Measurements from ENCODE around the gene EDIL3.
"Not testable (repeated sequence)": the region's sequence is repeated elsewhere in the genome, so short reads cannot be mapped to it uniquely, and the experiment has no call there.

The EDIL3 gene

GRCh38 chr5:84376346-84376745 lies 8.3 kb downstream of the EDIL3 start:
- no peak for DNase-seq

DNA sequence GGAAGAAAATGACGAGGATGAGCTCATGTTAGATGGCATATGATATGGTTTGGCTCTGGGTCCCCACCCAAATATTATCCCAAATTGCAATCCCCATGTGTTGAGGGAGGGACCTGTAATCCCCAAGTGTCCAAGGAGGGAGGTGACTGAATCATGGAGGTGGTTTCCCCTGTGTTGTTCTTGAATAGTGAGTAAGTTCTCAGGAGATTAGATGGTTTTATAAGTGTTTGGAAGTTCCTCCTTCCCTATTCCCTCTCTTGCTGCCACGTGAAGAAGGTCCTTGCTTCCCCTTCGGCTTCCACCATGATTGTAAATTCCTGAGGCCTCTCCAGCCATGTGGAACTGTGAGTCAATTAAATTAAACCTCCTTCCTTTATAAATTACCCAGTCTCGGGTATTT lies 10.1 kb downstream of the EDIL3 start:
- no peak for DNase-seq

DNA sequence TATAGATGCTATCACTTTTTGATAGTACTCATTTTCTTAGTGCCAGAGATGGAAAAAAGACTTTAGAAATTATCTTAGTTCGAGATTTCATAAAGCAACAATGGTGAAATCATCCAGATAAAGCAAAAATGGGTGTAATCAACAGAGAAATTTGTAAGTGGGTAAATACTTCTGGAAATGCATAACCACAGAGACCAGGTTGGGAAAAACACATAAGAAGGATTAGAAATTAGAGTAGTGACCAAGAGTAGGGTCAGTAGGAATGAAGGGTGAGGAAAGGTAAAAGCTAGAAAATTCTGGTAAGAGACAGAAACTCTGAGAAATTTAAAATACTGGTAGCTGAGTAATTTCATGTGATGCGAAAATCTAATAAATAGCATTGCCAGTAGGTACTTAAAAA lies 11.2 kb downstream of the EDIL3 start:
- DNase-seq, result no peak

- DNase-seq, result no peak
Observed at GRCh38 chr5:84372066-84372695, 12.5 kb downstream of the EDIL3 start.

GRCh38 chr5:84370176-84370575 lies 14.5 kb downstream of the EDIL3 start:
- DNase-seq, result no peak

DNA sequence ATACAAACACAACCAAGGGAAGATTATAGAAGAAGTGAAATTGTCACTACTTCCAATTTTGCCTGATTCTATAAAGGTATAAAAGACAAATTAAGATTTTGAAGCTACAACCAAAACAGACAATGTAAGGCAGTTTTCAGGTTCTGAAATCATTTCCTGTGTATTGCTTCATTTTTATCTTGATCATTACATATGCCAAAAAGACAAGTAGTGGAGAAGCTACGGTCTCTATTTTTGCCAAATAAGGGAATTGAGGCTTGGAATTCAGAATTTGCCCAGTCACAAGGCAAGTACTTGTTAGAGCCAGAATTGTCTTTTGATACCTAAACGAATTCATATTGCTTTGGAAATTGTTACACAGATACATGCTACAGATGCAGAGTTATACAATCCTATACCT lies 20.6 kb downstream of the EDIL3 start:
- DNase-seq, result no peak

DNA sequence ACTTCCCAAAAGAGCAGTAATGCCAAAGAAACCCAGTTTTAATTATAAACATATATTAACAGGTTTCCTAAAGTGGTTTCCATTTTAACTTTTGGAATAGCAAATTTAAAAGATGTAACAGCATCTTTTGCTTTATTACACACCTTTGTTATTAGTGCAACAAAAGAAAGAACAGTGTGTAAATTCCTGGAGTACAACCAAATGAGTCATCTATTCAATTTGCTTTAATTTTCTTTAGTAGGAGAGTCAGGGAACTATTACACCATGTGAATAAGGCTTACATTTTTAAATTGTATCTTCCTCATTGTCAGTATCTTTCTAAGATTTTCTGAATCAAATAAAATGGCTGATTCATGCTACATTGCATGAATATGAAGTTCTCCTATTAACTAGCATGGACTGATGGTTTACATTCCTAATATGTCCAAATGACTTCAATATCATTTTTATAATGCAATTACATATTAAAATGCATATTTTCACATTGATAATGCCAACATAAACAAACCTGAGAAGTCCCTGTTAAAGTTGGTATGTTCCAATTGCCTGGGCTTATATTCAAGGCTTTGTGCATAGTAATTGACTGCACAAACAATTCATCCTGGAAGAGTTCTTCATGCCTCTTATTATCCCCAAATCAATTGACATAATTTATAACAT lies 22.5 kb downstream of the EDIL3 start:
- DNase-seq, result no peak

GRCh38 chr5:84361572-84361971 lies 23.1 kb downstream of the EDIL3 start:
- DNase-seq, result no peak

DNA sequence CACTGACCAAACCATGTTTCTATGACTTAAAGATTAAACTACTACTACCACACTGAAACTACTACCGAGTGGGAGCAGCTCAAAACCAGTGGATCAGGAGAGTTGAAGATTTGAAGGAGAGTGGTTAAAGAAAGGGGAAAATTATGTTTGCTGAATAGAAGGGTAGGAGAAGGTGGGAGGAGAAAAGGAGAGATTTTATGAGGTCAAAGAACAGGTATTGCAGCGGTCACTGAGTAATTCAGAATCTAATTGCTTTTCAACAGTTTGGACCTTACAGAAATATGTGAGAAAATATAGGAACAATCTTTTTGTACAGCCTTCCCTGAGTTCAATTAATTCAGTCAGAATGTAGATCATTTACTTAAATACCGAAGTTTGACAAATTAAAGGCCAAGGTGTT lies 24.6 kb downstream of the EDIL3 start:
- no peak for DNase-seq

GRCh38 chr5:84354101-84354500 lies 30.6 kb downstream of the EDIL3 start:
- DNase-seq, result no peak

GRCh38 chr5:84344788-84345187 lies 39.9 kb downstream of the EDIL3 start:
- DNase-seq, result no peak

DNA sequence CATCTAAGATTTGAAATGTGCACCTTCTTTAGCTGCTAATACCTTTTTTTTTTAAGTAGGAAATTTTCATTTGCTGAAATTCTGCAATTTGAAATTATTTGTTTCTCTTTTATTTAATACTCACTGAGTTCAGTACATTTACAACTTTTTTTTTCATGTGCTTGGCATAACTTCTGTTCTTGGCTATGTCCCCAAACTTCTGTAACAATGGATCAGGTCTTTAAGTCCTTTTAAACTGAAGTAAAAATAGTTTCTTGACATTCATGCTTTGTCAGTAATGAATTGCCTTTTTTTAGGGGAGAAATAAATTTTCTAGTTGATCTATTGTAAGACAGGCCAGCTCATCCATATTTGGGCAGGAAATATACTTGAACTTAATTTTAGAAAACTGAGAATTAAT lies 41.5 kb downstream of the EDIL3 start:
- DNase-seq, result no peak

DNA sequence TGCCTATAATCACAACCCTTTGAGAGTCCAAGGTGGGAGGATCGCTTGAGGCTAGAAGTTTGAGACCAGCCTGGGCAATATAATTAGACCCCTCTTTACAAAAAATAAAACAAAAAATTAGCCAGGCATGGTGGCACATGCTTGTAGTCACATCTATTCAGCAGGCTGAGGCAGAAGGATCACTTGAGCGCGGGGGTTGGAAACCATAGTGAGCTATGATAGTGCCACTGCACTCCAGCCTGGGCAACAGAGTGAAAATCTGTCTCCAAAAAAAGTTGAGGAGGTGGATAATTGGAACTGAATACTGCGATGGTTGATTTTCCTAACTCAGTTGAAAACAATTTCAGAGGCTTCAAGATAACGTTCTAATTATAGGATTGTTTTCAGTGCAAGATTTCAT lies 52.6 kb downstream of the EDIL3 start:
- no peak for DNase-seq

- DNase-seq, result no peak
Observed at GRCh38 chr5:84327591-84327990, 57.1 kb downstream of the EDIL3 start.

DNA sequence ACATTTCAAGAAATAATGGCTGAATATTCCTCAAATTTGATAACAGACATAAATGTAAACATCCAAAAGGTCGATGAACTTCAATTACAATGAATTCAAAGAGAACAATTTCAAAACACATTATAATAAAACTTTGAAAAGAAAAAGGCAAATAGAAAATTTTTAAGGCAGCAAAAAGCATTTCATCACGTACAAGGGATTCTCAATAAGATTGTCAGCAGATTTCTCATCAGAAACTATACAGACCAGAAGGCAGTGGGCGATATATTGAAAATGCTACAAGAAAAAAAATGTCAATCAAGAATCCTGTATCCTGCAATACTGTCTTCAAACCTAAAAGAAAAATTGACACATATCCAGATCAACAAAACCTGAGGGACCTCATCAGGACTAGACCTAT lies 62.0 kb downstream of the EDIL3 start:
- no peak for DNase-seq

DNA sequence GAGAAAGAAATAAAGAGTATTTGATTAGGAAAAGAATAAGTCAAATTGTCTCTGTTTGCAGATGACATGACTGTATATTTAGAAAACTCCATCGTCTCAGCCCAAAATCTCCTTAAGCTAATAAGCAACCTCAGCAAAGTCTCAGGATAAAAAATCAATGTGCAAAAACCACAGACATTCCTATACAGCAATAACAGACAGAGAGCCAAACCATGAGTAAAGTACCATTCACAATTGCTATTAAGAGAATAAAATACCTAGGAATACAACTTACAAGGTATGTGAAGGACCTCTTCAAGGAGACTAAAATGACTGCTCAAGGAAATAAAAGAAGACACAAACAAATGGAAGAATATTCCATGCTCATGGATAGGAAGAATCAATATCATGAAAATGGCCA lies 66.9 kb downstream of the EDIL3 start:
- not testable (repeated sequence) for DNase-seq

GRCh38 chr5:84312280-84312679 lies 72.4 kb downstream of the EDIL3 start:
- not testable (repeated sequence) for DNase-seq

GRCh38 chr5:84309850-84310249 lies 74.8 kb downstream of the EDIL3 start:
- DNase-seq, result not testable (repeated sequence)

GRCh38 chr5:84306601-84307000 lies 78.1 kb downstream of the EDIL3 start:
- no peak for DNase-seq

GRCh38 chr5:84304599-84304998 lies 80.1 kb downstream of the EDIL3 start:
- DNase-seq, result no peak

GRCh38 chr5:84303315-84303714 lies 81.4 kb downstream of the EDIL3 start:
- no peak for DNase-seq

DNA sequence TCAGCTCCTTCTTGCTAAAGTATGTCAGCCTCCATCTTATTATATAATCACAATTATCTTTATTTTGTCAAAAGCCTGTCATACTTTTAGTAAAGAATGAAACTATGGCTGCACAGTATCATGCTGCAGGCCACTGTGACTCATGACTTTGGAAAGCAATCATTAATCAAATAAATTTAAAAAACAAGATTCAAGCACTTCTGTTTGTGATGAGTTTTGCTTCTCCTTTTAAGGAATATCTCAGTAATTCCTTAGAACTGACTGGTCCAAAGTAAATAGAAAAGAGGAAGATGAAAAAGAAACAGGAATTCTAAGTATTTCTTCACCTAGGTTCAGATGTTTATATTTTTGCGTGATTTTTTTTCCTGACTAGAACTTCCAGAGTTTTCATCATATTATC lies 83.1 kb downstream of the EDIL3 start:
- DNase-seq, result no peak

DNA sequence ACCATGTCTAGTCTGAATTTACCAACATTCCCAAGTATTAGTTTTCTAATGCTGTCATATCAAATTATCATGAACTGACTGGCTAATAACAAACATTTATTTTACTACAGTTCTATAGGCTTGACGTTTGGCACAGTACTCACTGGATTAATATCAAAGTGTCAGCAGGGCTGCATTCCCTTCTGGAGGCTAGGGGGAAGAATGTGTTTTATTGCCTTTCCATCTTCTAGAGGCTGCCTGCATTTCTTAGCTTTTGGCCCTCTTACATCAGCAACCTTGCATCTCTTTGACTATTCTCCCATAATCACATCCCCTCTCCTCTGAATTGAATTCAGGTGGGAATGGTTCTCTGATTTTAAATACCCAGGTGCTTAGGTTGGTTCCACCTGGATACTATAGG lies 84.7 kb downstream of the EDIL3 start:
- no peak for DNase-seq

DNA sequence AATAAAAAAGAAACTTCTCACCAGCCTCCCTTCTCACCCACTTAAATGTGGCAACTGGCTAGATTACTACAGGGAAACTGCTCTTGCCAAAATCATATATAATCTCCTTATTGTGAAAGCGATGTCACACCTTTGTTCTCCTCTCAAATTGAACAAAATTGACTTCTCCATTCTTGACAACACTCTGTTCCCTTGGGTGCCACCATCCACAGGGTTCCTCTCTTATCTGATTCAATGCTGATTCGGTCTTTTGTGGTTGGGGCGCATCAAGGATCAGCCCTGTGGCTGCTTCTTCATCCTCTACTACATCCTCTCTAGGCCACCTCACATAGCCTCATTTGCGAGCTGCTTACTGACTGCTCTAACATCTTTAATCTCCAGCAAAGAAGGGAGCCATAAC lies 86.1 kb downstream of the EDIL3 start:
- DNase-seq, result no peak

DNA sequence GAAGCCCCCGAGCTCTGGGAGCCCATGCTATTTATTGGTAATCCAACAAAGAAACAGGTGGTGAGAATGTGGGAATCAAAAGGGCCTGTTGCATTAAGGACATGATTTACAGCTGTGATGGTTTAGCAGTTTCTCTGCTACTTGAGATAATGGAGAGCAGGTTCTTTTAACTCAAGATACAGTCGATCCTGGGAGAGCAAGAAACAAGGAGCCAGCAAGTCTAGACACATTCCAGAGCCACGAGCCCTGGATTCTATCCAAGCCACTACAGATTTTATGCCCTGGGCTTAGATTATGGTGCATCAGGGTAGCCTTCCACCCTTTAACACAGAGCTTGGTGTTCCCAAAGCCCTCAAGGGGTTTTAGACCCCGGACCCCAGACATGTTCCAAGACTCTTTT lies 87.0 kb downstream of the EDIL3 start:
- not testable (repeated sequence) for DNase-seq

Measured in cortex of kidney (tissue), 1 donor.